Stimulated activated CD4-positive, alpha-beta T cell treated with anti-CD3 and anti-CD28 coated beads, Interleukin-1b, Interleukin-23, amount 100 ng/mL, for 24 hours (primary cell): ENCODE data around the gene IFITM1.
"Not testable (repeated sequence)": the region's sequence is repeated elsewhere in the genome, so short reads cannot be mapped to it uniquely, and the experiment has no call there.

Source experiments
- DNase-seq, 4 experiments: peaks; one replicate each; pipeline ENCODE4 v3.0.0-alpha.2; 2020; ENCODE audit warnings: low read depth in 4 of 4, low spot score in 1 of 4

IFITM1 gene

GRCh38 chr11:293852-294661 is 19.8 kb upstream of the IFITM1 start:
- no peak for DNase-seq

- no peak for DNase-seq
These were observed 19.1 kb upstream of the IFITM1 start for GRCh38 chr11:294780-295179.

GRCh38 chr11:295351-296170 is 18.3 kb upstream of the IFITM1 start:
- DNase-seq = no peak

- no peak for DNase-seq
These were observed 17.4 kb upstream of the IFITM1 start for GRCh38 chr11:296171-297050.

- DNase-seq = no peak
These were observed 16.7 kb upstream of the IFITM1 start for GRCh38 chr11:297051-297585.

GRCh38 chr11:297586-298405 is 16.0 kb upstream of the IFITM1 start:
- no peak for DNase-seq

GRCh38 chr11:298406-299065 is 15.3 kb upstream of the IFITM1 start:
- DNase-seq = no peak

- no peak for DNase-seq
These were observed 14.6 kb upstream of the IFITM1 start, which contains the start of gene IFITM5 for GRCh38 chr11:299081-299891. TSS of gene IFITM5 (minus strand) at chr11:299526. CDS start at chr11:299490, 36 bp downstream.

GRCh38 chr11:299951-300735 is 13.7 kb upstream of the IFITM1 start:
- no peak for DNase-seq

GRCh38 chr11:303363-303762 is 10.5 kb upstream of the IFITM1 start:
- no peak for DNase-seq

- no peak for DNase-seq
These were observed 9.8 kb upstream of the IFITM1 start for GRCh38 chr11:304061-304506.

- DNase-seq = no peak
These were observed 8.7 kb upstream of the IFITM1 start for GRCh38 chr11:304915-305843.

GRCh38 chr11:305844-306211 is 8.0 kb upstream of the IFITM1 start:
- DNase-seq = no peak

GRCh38 chr11:306645-307371 is 7.0 kb upstream of the IFITM1 start:
- DNase-seq = no peak

GRCh38 chr11:307766-308708 is 5.8 kb upstream of the IFITM1 start, which contains the start of gene IFITM2:
TSS of gene IFITM2 (plus strand) at chr11:307816. CDS start at chr11:308193, 377 bp downstream.
- not testable (repeated sequence) for DNase-seq
